GM12878 (cell line): ENCODE results near the gene QPCT.

Experiments used
- CBFB ChIP-seq: IDR thresholded peaks from 2 replicates; pipeline ENCODE4 v1.6.1; 2016; ENCODE audit warnings: antibody characterized with exemption, low read depth
- CBX3 ChIP-seq: fragments of 200-600 bp; sonication (generic); IDR thresholded peaks from 2 replicates; pipeline ENCODE4 v1.6.1; 2016; ENCODE audit warnings: low read depth, borderline replicate concordance
- CTCF ChIP-seq, 3 experiments: IDR thresholded peaks in 2 of 3; conservative IDR thresholded peaks in 1 of 3; 2 replicates each; pipeline ENCODE4 v1.5.1; 2011; ENCODE audit warnings: low read depth in 3 of 3, low read length in 3 of 3, mild to moderate bottlenecking in 3 of 3, control low read depth in 2 of 3, moderate library complexity in 2 of 3, inconsistent platforms in 1 of 3, mixed read lengths in 1 of 3; ENCODE audit not compliant: control insufficient read depth in 2 of 3, insufficient read depth in 1 of 3; ENCODE audit errors: extremely low read depth in 1 of 3
- CUX1 ChIP-seq: IDR thresholded peaks from 2 replicates; pipeline ENCODE4 v1.6.1; 2012; ENCODE audit warnings: improper control_type of control experiment, low read depth, low read length; ENCODE audit not compliant: insufficient replicate concordance
- EZH2 ChIP-seq: IDR thresholded peaks from 2 replicates; pipeline ENCODE4 v1.6.1; 2012; ENCODE audit warnings: low read depth, mild to moderate bottlenecking, control low read depth, inconsistent platforms, low read length, borderline replicate concordance; ENCODE audit not compliant: control insufficient read depth
- FOXM1 ChIP-seq: IDR thresholded peaks from 2 replicates; pipeline ENCODE4 v1.6.1; 2012; ENCODE audit warnings: low read depth, mild to moderate bottlenecking, inconsistent platforms, low read length, moderate library complexity
- MXI1 ChIP-seq: fragments of 150-350 bp; IDR thresholded peaks from 2 replicates; pipeline ENCODE4 v1.6.1; 2011; ENCODE audit warnings: low read depth, mild to moderate bottlenecking, inconsistent platforms, low read length, improper control_type of control experiment
- POLR2AphosphoS5 ChIP-seq: IDR thresholded peaks from 2 replicates; pipeline ENCODE4 v1.6.1; 2011; ENCODE audit warnings: mild to moderate bottlenecking, low read length, inconsistent platforms
- RAD51 ChIP-seq: fragments of 450-650 bp; IDR thresholded peaks from 2 replicates; pipeline ENCODE4 v1.6.1; 2016; ENCODE audit warnings: moderate library complexity, mild to moderate bottlenecking, inconsistent platforms
- TAF1 ChIP-seq: IDR thresholded peaks from 2 replicates; pipeline ENCODE4 v1.6.1; 2011; ENCODE audit warnings: mild to moderate bottlenecking, low read depth, low read length, borderline replicate concordance
- TCF12 ChIP-seq: IDR thresholded peaks from 2 replicates; pipeline ENCODE4 v1.6.1; 2011; ENCODE audit warnings: low read depth, mild to moderate bottlenecking, low read length
- ZNF24 ChIP-seq: fragments of 450-650 bp; IDR thresholded peaks from 2 replicates; pipeline ENCODE4 v1.6.1; 2017; ENCODE audit warnings: antibody characterized with exemption, mild to moderate bottlenecking
- ZNF274 ChIP-seq: IDR thresholded peaks from one replicate; pipeline ENCODE4 v1.8.0; 2011; ENCODE audit not compliant: insufficient read length, insufficient read depth

- TF ChIP-seq CTCF (IDR thresholded peaks at IDR 0.05 in 2 of 3, conservative IDR thresholded peaks at IDR 0.05 in 1 of 3; ENCODE audit: control insufficient read depth in 2 of 3, extremely low read depth in 1 of 3, insufficient read depth in 1 of 3, low read depth in 3 of 3, low read length in 3 of 3) (no peak), TAF1 (no peak), ZNF274 (no peak), CBX3 (no peak), POLR2AphosphoS5 (no peak), TCF12 (no peak), CUX1 (no peak), CBFB (no peak), ZNF24 (no peak), RAD51 (no peak), EZH2 (no peak), FOXM1 (no peak), MXI1 (no peak)
These were observed 44.3 kb upstream of the QPCT start for GRCh38 chr2:37300146-37300545.
